ENCODE measurements around the gene NPR1. TPM values are rescaled to one million over a fixed set of nuclear protein-coding genes. Genes with fewer than 3 reads are reported as not detected.
A peak's percentile ranks its signal among the peaks of the same experiment; 100 is the strongest.

NPR1 gene
- total and polyA plus RNA-seq, 4 donors, result 16.7 to 98.9 (median 46.8) TPM

- Histone ChIP-seq H3K9ac (ENCODE audit: insufficient read depth in 1 of 2, low read length in 2 of 2) (no peak overlapping the region), H3K27me3 (ENCODE audit: control insufficient read depth in 3 of 3, insufficient read depth in 3 of 3, low read length in 2 of 3) (peaks cover 0 to 8% (median 7%) of the 10 kb centered on the region in 3 donors), H3K9me3 (ENCODE audit: control insufficient read depth in 4 of 4, insufficient read depth in 3 of 4, low read length in 3 of 4) (no peaks in the 10 kb centered on the region), H3K4me1 (ENCODE audit: control insufficient read depth in 5 of 5, insufficient read depth in 5 of 5, low read length in 5 of 5) (peaks cover 3 to 23% (median 8%) of the 10 kb centered on the region in 5 donors), H3K36me3 (ENCODE audit: control insufficient read depth in 4 of 4, insufficient read depth in 4 of 4, low read length in 4 of 4) (peaks cover 0 to 11% (median 3%) of the 10 kb centered on the region in 4 donors), H3K4me3 (no peak overlapping the region), H3K27ac (ENCODE audit: low read depth in 1 of 2, low read length in 1 of 2) (no peak overlapping the region)
- ATAC-seq (ENCODE audit: insufficient read depth, low FRiP score) (no peak), DNase-seq (no peak)
- TF ChIP-seq CTCF (IDR thresholded peaks at IDR 0.05; ENCODE audit: control extremely low read depth, extremely low read depth), result no peak
- WGBS, 2 donors, result 95 to 100% methylated on average over 2 of the region's 2 CpGs
Measured at GRCh38 chr1:153673511-153673910, 5.0 kb upstream of the NPR1 start.

- TF ChIP-seq CTCF (IDR thresholded peaks at IDR 0.05; ENCODE audit: control extremely low read depth, extremely low read depth), result peak; percentile 78
- H3K36me3 ChIP-seq (ENCODE audit: control insufficient read depth in 4 of 4, insufficient read depth in 4 of 4, low read length in 4 of 4), result peaks cover 0 to 5% (median 0%) of the 10 kb centered on the region in 4 donors
- no peak overlapping the region for H3K9ac ChIP-seq (ENCODE audit: insufficient read depth in 1 of 2, low read length in 2 of 2)
- no peaks in the 10 kb centered on the region for H3K9me3 ChIP-seq (ENCODE audit: control insufficient read depth in 4 of 4, insufficient read depth in 3 of 4, low read length in 3 of 4)
- H3K4me3 ChIP-seq, result peak overlapping the region; percentile 91
- peaks cover 0 to 25% (median 2%) of the 10 kb centered on the region in 5 donors for H3K4me1 ChIP-seq (ENCODE audit: control insufficient read depth in 5 of 5, insufficient read depth in 5 of 5, low read length in 5 of 5)
- 3 to 5% methylated on average over 29 of the region's 29 CpGs for WGBS, 2 donors
- ATAC-seq (ENCODE audit: insufficient read depth, low FRiP score) (peak; percentile 54), DNase-seq (peak; percentile 50 to 64 (median 63))
- H3K27ac ChIP-seq (ENCODE audit: low read depth in 1 of 2, low read length in 1 of 2), result peak overlapping the region in 1 of 2 donors; percentile 86
- H3K27me3 ChIP-seq (ENCODE audit: control insufficient read depth in 3 of 3, insufficient read depth in 3 of 3, low read length in 2 of 3), result peaks cover 0 to 40% (median 32%) of the 10 kb centered on the region in 3 donors
Measured at GRCh38 chr1:153677718-153678518, 570 bp upstream of the NPR1 start.

- peak overlapping the region; percentile 24 to 86 for H3K27ac ChIP-seq (ENCODE audit: low read depth in 1 of 2, low read length in 1 of 2)
- DNase-seq (peak; percentile 21 to 37 (median 31)), ATAC-seq (ENCODE audit: insufficient read depth, low FRiP score) (peak; percentile 60)
- peaks cover 0 to 25% (median 2%) of the 10 kb centered on the region in 5 donors for H3K4me1 ChIP-seq (ENCODE audit: control insufficient read depth in 5 of 5, insufficient read depth in 5 of 5, low read length in 5 of 5)
- no peak for TF ChIP-seq CTCF (IDR thresholded peaks at IDR 0.05; ENCODE audit: control extremely low read depth, extremely low read depth)
- H3K9me3 ChIP-seq (ENCODE audit: control insufficient read depth in 4 of 4, insufficient read depth in 3 of 4, low read length in 3 of 4), result no peaks in the 10 kb centered on the region
- peaks cover 0 to 40% (median 32%) of the 10 kb centered on the region in 3 donors for H3K27me3 ChIP-seq (ENCODE audit: control insufficient read depth in 3 of 3, insufficient read depth in 3 of 3, low read length in 2 of 3)
- 2% methylated on average over 50 to 73 of the region's 73 CpGs for WGBS, 2 donors
- no peak overlapping the region for H3K9ac ChIP-seq (ENCODE audit: insufficient read depth in 1 of 2, low read length in 2 of 2)
- peak overlapping the region; percentile 91 for H3K4me3 ChIP-seq
- peaks cover 0 to 7% (median 0%) of the 10 kb centered on the region in 4 donors for H3K36me3 ChIP-seq (ENCODE audit: control insufficient read depth in 4 of 4, insufficient read depth in 4 of 4, low read length in 4 of 4)
Measured at GRCh38 chr1:153679337-153680119, 1.0 kb downstream of the NPR1 start.
